ENCODE measurements around the gene COQ9. TPM values are rescaled to one million over a fixed set of nuclear protein-coding genes. Genes with fewer than 3 reads are reported as not detected.
"Not testable (repeated sequence)": the region's sequence is repeated elsewhere in the genome, so short reads cannot be mapped to it uniquely, and the experiment has no call there.

Gene COQ9
- total RNA-seq, 1 experiment from 2014 or later = 114 TPM

GRCh38 chr16:57422026-57422944, 25.0 kb upstream of the COQ9 start:
- in situ Hi-C loops (cut with HindIII; ENCODE audit: low pct_unique_long_range_greater_than_20kb, low sequenced_read_pairs) = no loop called here
- DNase-seq (ENCODE audit: low read depth) = peak; percentile 33

DNA sequence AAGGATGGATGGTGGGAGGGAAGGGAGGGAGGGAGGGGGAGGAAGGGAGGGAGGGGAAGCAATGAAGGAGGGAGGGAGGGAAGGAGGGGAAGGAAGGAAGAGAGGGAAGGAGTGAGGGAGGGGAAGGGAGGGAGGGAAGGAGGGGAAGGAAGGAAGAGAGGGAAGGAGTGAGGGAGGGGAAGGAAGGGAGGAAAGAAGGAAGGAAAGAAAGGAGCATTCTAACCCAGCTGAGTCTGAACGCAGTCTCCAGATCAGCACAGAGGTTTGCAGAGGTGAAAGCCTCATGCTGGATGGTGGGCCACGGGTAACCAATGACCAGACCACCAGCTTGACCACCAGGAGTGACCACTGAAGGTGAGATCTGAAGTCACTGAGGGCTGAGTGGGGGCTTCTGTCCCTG, 24.1 kb upstream of the COQ9 start:
- in situ Hi-C loops (cut with HindIII; ENCODE audit: low pct_unique_long_range_greater_than_20kb, low sequenced_read_pairs) = no loop called here

DNA sequence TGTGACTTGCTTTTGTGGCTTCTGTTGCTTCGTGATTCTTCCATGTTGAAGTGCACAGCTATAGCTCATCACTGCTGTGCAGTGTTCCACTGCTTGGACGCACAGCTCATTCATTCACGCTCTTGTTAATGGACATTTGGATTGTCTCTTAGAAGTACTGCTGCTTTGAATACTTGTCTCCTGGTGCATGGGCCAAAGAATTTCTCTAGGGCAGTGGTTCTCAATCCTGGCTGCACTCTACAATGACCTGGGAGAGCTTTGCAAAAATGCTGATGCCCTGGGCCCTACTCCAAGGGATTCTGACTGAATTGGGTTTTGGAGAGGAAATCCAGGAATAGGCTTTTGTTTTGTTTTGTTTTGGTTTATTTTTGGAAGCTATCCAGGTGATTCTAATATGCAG, 22.7 kb upstream of the COQ9 start:
- in situ Hi-C loops (cut with HindIII; ENCODE audit: low pct_unique_long_range_greater_than_20kb, low sequenced_read_pairs) = no loop called here
- DNase-seq (ENCODE audit: low read depth) = no peak

More for the DNA sequence above, 24.1 kb upstream of the COQ9 start:
- DNase-seq (ENCODE audit: low read depth) = no peak

DNA sequence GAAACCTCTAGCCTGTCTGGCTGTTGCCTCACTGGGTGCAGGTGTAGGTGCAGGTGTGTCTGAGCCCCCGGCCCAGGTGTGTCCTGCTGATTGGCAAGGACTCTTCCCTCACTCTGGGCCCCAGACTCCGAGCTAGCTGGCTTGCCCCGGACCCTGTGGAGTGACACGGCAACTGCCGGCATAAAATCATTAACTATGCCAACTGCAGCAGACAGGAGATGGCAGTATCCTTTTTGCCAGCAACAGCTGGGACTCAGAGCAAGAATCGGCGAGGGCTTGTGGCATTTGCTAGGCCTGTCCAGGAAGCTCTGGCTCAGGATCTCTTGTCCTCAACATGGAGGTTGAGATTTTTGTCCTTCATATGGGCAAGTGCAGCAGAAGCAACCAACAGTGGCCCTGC, 20.9 kb upstream of the COQ9 start:
- no peak for DNase-seq (ENCODE audit: low read depth)
- in situ Hi-C loops (cut with HindIII; ENCODE audit: low pct_unique_long_range_greater_than_20kb, low sequenced_read_pairs) = no loop called here

GRCh38 chr16:57427307-57427706, 20.0 kb upstream of the COQ9 start:
- DNase-seq (ENCODE audit: low read depth) = no peak
- in situ Hi-C loops (cut with HindIII; ENCODE audit: low pct_unique_long_range_greater_than_20kb, low sequenced_read_pairs) = no loop called here

DNA sequence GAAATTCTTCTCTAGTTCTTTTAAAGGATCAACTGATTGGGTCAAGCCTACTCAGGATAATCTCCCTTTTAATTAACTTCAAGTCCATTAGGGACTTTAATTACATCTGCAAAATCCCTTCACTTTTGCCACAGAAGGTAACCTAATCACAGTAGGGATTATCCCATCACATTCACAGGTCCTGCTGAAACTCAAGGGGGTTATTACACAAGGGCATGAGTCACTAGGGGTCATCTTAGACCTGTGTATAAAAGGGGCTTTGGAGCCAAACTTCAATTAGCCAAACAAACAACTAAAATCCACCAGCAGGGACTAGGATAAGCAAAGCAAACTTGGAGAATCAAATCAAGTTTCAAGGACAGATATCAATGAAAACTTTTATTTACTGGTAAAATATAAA, 19.5 kb upstream of the COQ9 start:
- in situ Hi-C loops (cut with HindIII; ENCODE audit: low pct_unique_long_range_greater_than_20kb, low sequenced_read_pairs) = no loop called here
- no peak for DNase-seq (ENCODE audit: low read depth)

DNA sequence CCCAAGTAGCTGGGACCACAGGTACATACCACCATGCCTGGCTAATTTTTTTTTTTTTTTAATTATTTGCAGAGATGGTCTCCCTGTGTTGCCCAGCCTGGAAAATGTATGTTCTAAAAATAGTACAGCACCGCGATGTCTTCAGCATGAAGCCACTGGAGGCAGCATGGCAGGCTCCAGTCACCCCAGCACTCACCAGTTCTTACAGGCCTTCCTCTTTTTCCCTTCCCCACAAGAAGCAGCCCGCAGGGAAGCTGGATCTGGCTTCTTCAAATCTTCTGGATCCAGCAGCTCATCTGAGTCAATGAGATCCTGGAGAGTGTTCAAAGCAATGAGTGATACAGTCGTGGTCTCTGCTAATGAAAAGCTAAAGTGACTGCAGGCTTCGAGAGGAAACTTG, 16.3 kb upstream of the COQ9 start:
- no peak for DNase-seq (ENCODE audit: low read depth)
- in situ Hi-C loops (cut with HindIII; ENCODE audit: low pct_unique_long_range_greater_than_20kb, low sequenced_read_pairs) = no loop called here

DNA sequence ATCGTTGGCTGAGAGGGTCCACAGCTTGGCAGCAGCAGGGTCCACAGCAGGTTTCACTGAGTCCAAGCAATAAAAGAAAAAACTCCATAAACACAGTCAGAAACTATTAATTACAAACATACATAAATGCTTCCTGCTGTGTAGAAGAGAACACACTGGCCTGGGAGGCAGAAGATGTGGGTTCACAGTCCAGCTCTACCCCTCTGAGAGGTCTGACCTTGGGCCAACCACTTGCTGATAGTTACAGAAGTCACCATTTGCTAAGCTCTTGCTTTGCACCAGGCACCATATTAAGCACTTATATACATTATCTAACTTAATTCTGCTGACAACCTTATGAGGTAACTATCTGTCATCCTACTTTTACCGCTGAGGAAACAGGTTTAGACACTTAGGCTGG, 14.8 kb upstream of the COQ9 start:
- no peak for DNase-seq (ENCODE audit: low read depth)
- in situ Hi-C loops (cut with HindIII; ENCODE audit: low pct_unique_long_range_greater_than_20kb, low sequenced_read_pairs) = no loop called here

DNA sequence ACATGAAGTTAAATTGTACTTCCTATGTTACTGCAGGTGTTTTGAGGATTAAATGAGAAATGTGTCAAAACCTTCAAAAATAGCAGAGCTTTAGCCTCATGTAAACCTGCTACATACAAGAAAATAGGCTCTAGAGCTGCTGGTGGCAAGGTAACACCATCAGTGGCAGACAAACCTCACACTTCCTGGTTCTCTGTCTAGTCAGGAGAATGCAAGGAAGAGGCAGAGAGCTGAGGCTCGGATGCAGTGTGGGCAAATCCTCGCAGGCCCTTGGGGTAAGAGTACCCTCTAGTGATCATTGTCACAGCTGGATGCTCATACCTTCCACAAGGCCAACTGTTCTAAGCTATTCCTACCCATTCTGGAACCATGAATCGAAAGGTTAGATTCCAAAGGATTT, 14.3 kb upstream of the COQ9 start:
- in situ Hi-C loops (cut with HindIII; ENCODE audit: low pct_unique_long_range_greater_than_20kb, low sequenced_read_pairs) = no loop called here
- DNase-seq (ENCODE audit: low read depth) = no peak

DNA sequence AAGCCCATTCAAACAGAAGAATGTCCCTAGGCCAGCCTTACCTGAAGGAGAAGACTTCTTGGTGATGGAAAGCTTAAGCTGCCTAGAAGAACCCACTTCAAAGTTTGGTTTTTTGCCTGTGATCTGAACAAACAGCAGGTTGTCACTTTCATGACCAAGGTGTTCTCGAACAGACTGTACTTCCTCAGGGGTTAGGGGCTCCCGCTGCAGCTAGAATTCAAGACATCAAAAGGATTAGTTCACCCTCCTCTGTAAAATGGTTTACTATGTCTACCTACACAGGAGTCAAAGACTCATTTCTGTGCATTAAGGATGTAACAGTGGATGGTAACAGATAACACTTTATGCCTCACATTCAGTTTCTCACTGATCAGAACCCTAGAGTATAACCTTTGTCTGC, 13.3 kb upstream of the COQ9 start:
- in situ Hi-C loops (cut with HindIII; ENCODE audit: low pct_unique_long_range_greater_than_20kb, low sequenced_read_pairs) = no loop called here
- DNase-seq (ENCODE audit: low read depth) = no peak

DNA sequence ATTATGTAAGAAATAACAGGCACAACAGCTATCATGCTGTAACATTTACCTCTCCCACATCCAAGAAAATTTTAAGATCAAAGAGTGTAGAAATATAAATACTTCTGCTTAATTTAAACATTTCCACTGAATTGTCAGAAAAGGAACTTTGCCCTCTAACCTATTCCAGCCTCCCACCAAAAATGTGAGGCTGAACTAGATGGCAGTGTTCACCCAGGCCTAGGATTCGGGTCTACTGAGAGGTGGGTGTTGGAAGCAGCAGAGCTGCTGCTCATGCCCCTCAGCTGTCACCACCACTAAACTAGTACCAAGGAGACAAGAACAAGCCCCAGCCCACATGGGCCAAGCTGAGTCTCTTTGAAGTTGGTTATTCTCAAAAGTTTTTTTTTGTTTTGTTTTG, 11.4 kb upstream of the COQ9 start:
- in situ Hi-C loops (cut with HindIII; ENCODE audit: low pct_unique_long_range_greater_than_20kb, low sequenced_read_pairs) = no loop called here
- no peak for DNase-seq (ENCODE audit: low read depth)

DNA sequence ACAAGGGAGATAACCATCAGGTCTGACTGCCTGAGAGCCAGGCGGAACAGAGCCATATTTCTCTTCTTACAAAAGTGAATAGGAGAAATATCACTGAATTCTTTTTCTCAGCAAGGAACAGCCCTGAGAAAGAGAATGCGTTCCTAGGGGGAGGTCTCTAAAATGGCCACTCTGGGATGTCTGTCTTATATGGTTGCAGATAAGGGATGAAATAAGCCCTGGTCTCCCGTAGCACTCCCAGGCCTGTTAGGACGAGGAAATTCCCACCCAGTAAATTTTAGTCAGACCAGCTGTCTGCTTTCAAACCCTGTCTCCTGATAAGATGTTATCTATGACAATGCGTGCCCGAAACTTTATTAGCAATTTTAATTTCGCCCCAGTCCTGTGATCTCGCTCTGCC, 7.3 kb upstream of the COQ9 start:
- in situ Hi-C loops (cut with HindIII; ENCODE audit: low pct_unique_long_range_greater_than_20kb, low sequenced_read_pairs); DNase-seq (ENCODE audit: low read depth): not testable (repeated sequence)

GRCh38 chr16:57440551-57440950, 6.7 kb upstream of the COQ9 start:
- in situ Hi-C loops (cut with HindIII; ENCODE audit: low pct_unique_long_range_greater_than_20kb, low sequenced_read_pairs); DNase-seq (ENCODE audit: low read depth): not testable (repeated sequence)

DNA sequence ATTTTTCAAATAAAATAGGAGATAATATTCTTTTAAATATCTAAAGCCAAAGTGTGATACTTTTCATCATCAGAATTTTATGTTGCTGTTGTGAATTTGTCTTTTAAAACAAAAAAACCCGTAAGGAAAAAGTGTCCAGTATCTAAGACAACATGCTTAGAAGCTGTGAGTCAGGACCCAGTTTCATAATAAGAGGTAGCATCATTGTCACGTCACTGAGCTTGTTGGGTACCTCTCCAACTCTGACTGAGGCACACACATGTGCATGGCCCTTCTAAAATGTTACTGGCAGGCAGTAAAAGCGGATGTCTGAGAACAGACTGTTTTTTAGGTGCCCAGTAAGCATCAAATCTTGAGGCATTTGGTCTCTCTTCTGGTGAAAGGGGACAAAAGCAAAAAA, 2.6 kb upstream of the COQ9 start:
- in situ Hi-C loops (cut with HindIII; ENCODE audit: low pct_unique_long_range_greater_than_20kb, low sequenced_read_pairs) = no loop called here
- no peak for DNase-seq (ENCODE audit: low read depth)

DNA sequence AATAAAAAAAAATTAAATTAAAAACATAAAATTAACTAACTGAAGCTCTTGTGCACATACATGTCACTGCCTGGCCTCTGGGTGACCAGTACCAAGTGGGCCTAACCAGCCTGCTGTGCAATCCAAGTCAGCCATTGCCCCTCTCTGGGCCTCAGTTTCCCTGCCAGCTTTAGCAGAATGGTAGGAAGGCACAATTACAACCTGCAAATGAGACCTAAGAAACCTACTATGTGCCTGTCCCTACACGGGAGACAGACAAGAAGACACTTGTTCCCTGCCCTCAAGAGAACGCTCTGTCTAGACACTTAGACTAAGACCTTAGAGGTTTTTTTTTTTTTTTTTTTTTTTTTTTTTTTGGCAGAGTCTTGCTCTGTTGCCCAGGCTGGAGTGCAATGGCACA, 1.8 kb upstream of the COQ9 start:
- DNase-seq (ENCODE audit: low read depth) = no peak
- in situ Hi-C loops (cut with HindIII; ENCODE audit: low pct_unique_long_range_greater_than_20kb, low sequenced_read_pairs) = no loop called here

DNA sequence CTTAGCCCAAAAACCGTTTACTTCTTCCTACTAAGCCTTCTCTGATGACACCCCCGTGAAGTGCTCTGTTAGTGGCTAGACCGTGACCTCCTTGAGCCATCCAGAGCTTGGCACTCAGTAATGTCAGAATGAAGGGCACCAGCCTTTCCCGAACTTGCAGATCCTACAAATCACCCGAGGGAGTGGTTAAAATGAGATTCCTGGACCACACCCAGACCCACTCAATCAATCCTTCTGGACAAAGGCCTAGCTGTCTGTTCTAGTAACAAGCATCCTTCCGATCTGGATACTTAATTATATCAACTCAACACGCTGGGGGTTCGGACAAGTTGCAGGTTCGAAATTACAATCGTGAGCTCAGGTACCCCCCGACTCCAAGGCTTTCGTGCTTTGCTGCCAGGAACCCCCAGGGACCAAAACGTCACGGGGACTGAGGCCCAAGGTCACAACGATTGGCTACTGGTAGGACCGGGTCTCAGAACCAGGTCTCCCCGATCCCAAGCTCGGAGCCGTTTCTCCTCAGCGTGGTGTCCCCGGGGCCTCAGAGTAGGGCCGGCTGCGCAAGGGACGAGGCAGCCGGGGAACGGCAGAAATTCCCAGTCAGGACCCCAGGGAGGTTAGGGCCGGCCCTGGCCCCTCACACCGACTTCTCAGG, 621 bp upstream of the COQ9 start:
- in situ Hi-C loops (cut with HindIII; ENCODE audit: low pct_unique_long_range_greater_than_20kb, low sequenced_read_pairs) = no loop called here
- peak; percentile 14 for DNase-seq (ENCODE audit: low read depth)

DNA sequence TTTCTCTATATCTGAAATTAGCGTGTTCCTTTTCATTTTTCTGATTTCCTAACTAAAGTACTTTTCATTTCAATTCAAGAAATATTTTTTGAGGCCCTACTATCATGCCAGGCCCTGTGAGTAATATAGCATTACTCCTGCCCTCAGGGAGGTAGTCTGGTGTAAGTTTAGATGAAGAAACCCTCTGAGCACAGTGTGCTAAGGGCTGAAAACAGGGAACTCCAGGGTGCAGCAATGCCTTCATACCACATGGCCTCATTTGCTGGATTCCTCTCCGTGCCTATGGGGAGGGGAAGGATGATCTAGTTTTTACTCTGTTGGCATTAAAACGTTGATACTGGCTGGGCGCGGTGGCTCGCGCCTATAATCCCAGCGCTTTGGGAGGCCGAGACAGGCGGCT, 4.7 kb downstream of the COQ9 start:
- in situ Hi-C loops (cut with HindIII; ENCODE audit: low pct_unique_long_range_greater_than_20kb, low sequenced_read_pairs) = no loop called here

DNA sequence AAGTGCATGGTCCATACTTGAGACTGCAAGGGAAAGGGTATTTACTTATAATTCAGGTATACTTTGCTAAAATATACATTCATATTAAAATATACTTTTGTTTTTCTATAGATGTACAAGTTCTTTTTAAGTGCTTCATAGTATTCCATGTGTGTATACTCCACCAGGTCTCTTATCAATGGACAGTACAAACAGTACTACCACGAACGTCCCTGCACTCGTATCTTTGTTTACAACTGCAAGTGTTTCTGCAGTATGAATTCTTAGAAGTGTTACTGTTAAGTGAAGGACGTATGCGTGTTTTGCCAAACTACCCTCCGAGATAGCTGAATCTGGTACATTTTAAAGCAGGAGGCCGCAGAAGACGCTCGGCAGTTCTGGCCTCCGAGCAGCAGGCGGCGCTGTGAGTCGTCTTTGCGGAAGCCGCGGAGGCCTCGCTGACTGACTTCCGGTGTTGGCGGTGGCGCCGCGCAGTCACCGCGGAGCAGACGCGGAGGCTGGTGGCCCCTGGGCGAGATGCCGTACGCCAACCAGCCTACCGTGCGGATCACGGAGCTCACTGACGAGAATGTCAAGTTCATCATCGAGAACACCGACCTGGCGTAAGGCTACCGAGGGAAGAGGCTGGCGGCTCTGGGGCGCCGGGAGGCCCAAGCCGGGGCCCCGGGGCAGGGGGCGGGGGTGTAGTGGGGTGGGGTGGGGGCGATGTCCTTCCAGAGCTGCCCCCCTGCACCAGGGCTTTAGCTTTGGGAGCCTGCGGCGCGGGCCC, 15.1 kb downstream of the COQ9 start, which contains the start of gene POLR2C:
TSS of gene POLR2C (plus strand) at position 471 of the 769 bp plus-strand sequence. CDS start at position 517, 46 bp downstream.
- peak; percentile 69 for DNase-seq (ENCODE audit: low read depth)
- in situ Hi-C loops (cut with HindIII; ENCODE audit: low pct_unique_long_range_greater_than_20kb, low sequenced_read_pairs) = no loop called here

More for the DNA sequence above, 4.7 kb downstream of the COQ9 start:
- DNase-seq (ENCODE audit: low read depth) = no peak

GRCh38 chr16:57462978-57463362, 15.7 kb downstream of the COQ9 start:
- DNase-seq (ENCODE audit: low read depth) = no peak
- in situ Hi-C loops (cut with HindIII; ENCODE audit: low pct_unique_long_range_greater_than_20kb, low sequenced_read_pairs) = no loop called here

Data from Caki2 (cell line).